Measurements from ENCODE around the gene RPTN.

Gene RPTN

GRCh38 chr1:152166966-152167365 lies 7.9 kb upstream of the RPTN start:
- no peaks in the 10 kb centered on the region for H3K36me3 ChIP-seq (ENCODE audit: control insufficient read depth in 2 of 2, insufficient read depth in 2 of 2, low read length in 2 of 2)
- no peak overlapping the region for H3K27ac ChIP-seq (ENCODE audit: low read depth in 2 of 2, low read length in 2 of 2)
- no peaks in the 10 kb centered on the region for H3K27me3 ChIP-seq (ENCODE audit: control insufficient read depth in 2 of 2, insufficient read depth in 2 of 2, low read length in 2 of 2)
- no peak overlapping the region for H3K4me3 ChIP-seq (ENCODE audit: low read length in 2 of 2)
- H3K4me1 ChIP-seq (ENCODE audit: control insufficient read depth in 2 of 2, insufficient read depth in 2 of 2, low read length in 2 of 2) = no peaks in the 10 kb centered on the region
- H3K9me3 ChIP-seq (ENCODE audit: control insufficient read depth in 2 of 2, low read length in 2 of 2) = no peaks in the 10 kb centered on the region
- no peak overlapping the region for H3K9ac ChIP-seq (ENCODE audit: low read depth in 1 of 2, low read length in 2 of 2)

GRCh38 chr1:152165286-152166077 lies 6.5 kb upstream of the RPTN start:
- no peak overlapping the region for H3K27ac ChIP-seq (ENCODE audit: low read depth in 2 of 2, low read length in 2 of 2)
- H3K27me3 ChIP-seq (ENCODE audit: control insufficient read depth in 2 of 2, insufficient read depth in 2 of 2, low read length in 2 of 2) = no peaks in the 10 kb centered on the region
- no peaks in the 10 kb centered on the region for H3K36me3 ChIP-seq (ENCODE audit: control insufficient read depth in 2 of 2, insufficient read depth in 2 of 2, low read length in 2 of 2)
- no peaks in the 10 kb centered on the region for H3K4me1 ChIP-seq (ENCODE audit: control insufficient read depth in 2 of 2, insufficient read depth in 2 of 2, low read length in 2 of 2)
- H3K9me3 ChIP-seq (ENCODE audit: control insufficient read depth in 2 of 2, low read length in 2 of 2) = no peaks in the 10 kb centered on the region
- no peak overlapping the region for H3K4me3 ChIP-seq (ENCODE audit: low read length in 2 of 2)
- no peak overlapping the region for H3K9ac ChIP-seq (ENCODE audit: low read depth in 1 of 2, low read length in 2 of 2)

DNA sequence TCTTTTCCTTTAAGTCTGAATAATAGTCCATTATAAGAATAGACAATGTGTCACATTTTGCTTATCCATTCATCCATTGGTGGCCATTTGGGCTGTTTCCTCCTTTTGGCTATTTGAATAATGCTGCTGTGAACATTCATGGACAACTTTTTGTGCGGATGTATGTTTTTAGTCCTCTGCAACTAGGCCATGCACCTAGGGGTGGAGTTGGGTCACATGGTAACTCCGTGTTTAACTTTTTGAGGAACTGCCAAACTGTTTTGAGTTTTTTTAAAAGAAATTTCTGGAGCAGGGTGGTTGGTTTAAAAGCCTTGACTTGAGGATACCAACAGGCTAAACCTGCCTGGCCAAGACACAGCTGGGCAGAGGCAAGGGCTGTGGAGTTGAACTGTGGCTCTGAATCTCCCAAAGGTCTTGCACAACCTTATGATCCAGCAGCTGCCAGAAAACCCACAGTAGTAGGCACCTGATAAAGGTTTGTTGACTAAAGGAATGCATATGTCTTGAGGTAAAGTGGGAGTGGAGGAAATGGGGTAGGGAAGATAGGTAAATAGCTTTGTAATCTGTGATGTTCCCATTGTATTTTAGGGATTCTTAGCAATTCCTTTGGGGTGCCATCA lies 5.6 kb upstream of the RPTN start:
- no peak overlapping the region for H3K9ac ChIP-seq (ENCODE audit: low read depth in 1 of 2, low read length in 2 of 2)
- H3K27ac ChIP-seq (ENCODE audit: low read depth in 2 of 2, low read length in 2 of 2) = no peak overlapping the region
- no peak overlapping the region for H3K4me3 ChIP-seq (ENCODE audit: low read length in 2 of 2)
- H3K27me3 ChIP-seq (ENCODE audit: control insufficient read depth in 2 of 2, insufficient read depth in 2 of 2, low read length in 2 of 2) = no peaks in the 10 kb centered on the region
- H3K4me1 ChIP-seq (ENCODE audit: control insufficient read depth in 2 of 2, insufficient read depth in 2 of 2, low read length in 2 of 2) = no peaks in the 10 kb centered on the region
- no peaks in the 10 kb centered on the region for H3K9me3 ChIP-seq (ENCODE audit: control insufficient read depth in 2 of 2, low read length in 2 of 2)
- no peaks in the 10 kb centered on the region for H3K36me3 ChIP-seq (ENCODE audit: control insufficient read depth in 2 of 2, insufficient read depth in 2 of 2, low read length in 2 of 2)

- H3K27me3 ChIP-seq (ENCODE audit: control insufficient read depth in 2 of 2, insufficient read depth in 2 of 2, low read length in 2 of 2) = no peaks in the 10 kb centered on the region
- no peak overlapping the region for H3K27ac ChIP-seq (ENCODE audit: low read depth in 2 of 2, low read length in 2 of 2)
- H3K9me3 ChIP-seq (ENCODE audit: control insufficient read depth in 2 of 2, low read length in 2 of 2) = no peaks in the 10 kb centered on the region
- no peaks in the 10 kb centered on the region for H3K36me3 ChIP-seq (ENCODE audit: control insufficient read depth in 2 of 2, insufficient read depth in 2 of 2, low read length in 2 of 2)
- no peak overlapping the region for H3K9ac ChIP-seq (ENCODE audit: low read depth in 1 of 2, low read length in 2 of 2)
- no peak overlapping the region for H3K4me3 ChIP-seq (ENCODE audit: low read length in 2 of 2)
- no peaks in the 10 kb centered on the region for H3K4me1 ChIP-seq (ENCODE audit: control insufficient read depth in 2 of 2, insufficient read depth in 2 of 2, low read length in 2 of 2)
Measured at GRCh38 chr1:152162792-152163463, 3.9 kb upstream of the RPTN start.

DNA sequence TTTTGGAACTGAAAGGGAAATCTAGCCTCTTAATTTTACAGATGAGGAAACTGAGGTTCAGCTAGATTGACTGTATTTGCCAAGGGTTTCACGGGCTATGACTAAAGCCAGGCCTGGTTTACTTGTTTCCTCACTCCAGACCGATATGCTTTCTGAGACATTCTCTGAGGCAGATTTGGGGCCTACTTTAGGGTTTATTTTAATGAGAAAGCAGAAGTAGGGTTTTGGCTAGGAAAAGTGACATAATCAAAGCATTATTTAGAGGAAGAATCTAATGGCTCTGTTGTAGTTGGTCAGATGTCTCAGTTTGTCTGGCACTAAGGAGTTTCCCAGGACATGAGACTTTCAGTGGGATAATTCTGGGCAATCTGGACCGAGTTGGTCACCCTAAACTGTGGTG lies 1.5 kb upstream of the RPTN start:
- H3K36me3 ChIP-seq (ENCODE audit: control insufficient read depth in 2 of 2, insufficient read depth in 2 of 2, low read length in 2 of 2) = no peaks in the 10 kb centered on the region
- H3K27ac ChIP-seq (ENCODE audit: low read depth in 2 of 2, low read length in 2 of 2) = no peak overlapping the region
- no peaks in the 10 kb centered on the region for H3K9me3 ChIP-seq (ENCODE audit: control insufficient read depth in 2 of 2, low read length in 2 of 2)
- H3K9ac ChIP-seq (ENCODE audit: low read depth in 1 of 2, low read length in 2 of 2) = no peak overlapping the region
- H3K4me3 ChIP-seq (ENCODE audit: low read length in 2 of 2) = no peak overlapping the region
- no peaks in the 10 kb centered on the region for H3K4me1 ChIP-seq (ENCODE audit: control insufficient read depth in 2 of 2, insufficient read depth in 2 of 2, low read length in 2 of 2)
- H3K27me3 ChIP-seq (ENCODE audit: control insufficient read depth in 2 of 2, insufficient read depth in 2 of 2, low read length in 2 of 2) = peaks cover 0 to 3% of the 10 kb centered on the region in 2 donors

GRCh38 chr1:152153996-152154395 lies 5.0 kb downstream of the RPTN start:
- Histone ChIP-seq H3K4me1 (ENCODE audit: control insufficient read depth in 2 of 2, insufficient read depth in 2 of 2, low read length in 2 of 2) (no peaks in the 10 kb centered on the region), H3K9ac (ENCODE audit: low read depth in 1 of 2, low read length in 2 of 2) (no peak overlapping the region), H3K9me3 (ENCODE audit: control insufficient read depth in 2 of 2, low read length in 2 of 2) (no peaks in the 10 kb centered on the region), H3K27me3 (ENCODE audit: control insufficient read depth in 2 of 2, insufficient read depth in 2 of 2, low read length in 2 of 2) (peaks cover 0 to 3% of the 10 kb centered on the region in 2 donors), H3K4me3 (ENCODE audit: low read length in 2 of 2) (no peak overlapping the region), H3K27ac (ENCODE audit: low read depth in 2 of 2, low read length in 2 of 2) (no peak overlapping the region), H3K36me3 (ENCODE audit: control insufficient read depth in 2 of 2, insufficient read depth in 2 of 2, low read length in 2 of 2) (no peaks in the 10 kb centered on the region)

GRCh38 chr1:152151646-152152045 lies 7.4 kb downstream of the RPTN start:
- Histone ChIP-seq H3K4me1 (ENCODE audit: control insufficient read depth in 2 of 2, insufficient read depth in 2 of 2, low read length in 2 of 2) (no peaks in the 10 kb centered on the region), H3K9ac (ENCODE audit: low read depth in 1 of 2, low read length in 2 of 2) (no peak overlapping the region), H3K27ac (ENCODE audit: low read depth in 2 of 2, low read length in 2 of 2) (no peak overlapping the region), H3K27me3 (ENCODE audit: control insufficient read depth in 2 of 2, insufficient read depth in 2 of 2, low read length in 2 of 2) (peaks cover 0 to 3% of the 10 kb centered on the region in 2 donors), H3K36me3 (ENCODE audit: control insufficient read depth in 2 of 2, insufficient read depth in 2 of 2, low read length in 2 of 2) (no peaks in the 10 kb centered on the region), H3K9me3 (ENCODE audit: control insufficient read depth in 2 of 2, low read length in 2 of 2) (peaks cover 0 to 8% of the 10 kb centered on the region in 2 donors), H3K4me3 (ENCODE audit: low read length in 2 of 2) (no peak overlapping the region)

DNA sequence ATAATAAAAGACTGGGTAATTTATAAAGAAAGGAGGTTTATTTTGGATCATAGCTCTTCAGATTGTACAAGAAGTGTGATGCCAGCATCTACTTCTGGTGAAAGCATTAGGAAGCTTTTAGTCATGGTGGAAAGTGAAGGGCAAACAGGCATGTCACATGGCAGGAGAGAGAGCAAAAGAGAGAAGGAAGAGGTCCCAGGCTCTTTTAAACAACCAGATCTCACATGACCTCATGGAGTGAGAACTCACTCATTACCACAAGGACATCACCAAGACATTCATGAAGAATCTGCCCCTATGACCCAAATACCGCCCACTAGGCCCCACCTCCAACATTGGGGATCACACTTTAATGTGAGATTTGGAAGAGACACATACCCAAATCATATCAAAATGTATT lies 10.0 kb downstream of the RPTN start:
- Histone ChIP-seq H3K4me1 (ENCODE audit: control insufficient read depth in 2 of 2, insufficient read depth in 2 of 2, low read length in 2 of 2) (no peaks in the 10 kb centered on the region), H3K27me3 (ENCODE audit: control insufficient read depth in 2 of 2, insufficient read depth in 2 of 2, low read length in 2 of 2) (no peaks in the 10 kb centered on the region), H3K36me3 (ENCODE audit: control insufficient read depth in 2 of 2, insufficient read depth in 2 of 2, low read length in 2 of 2) (no peaks in the 10 kb centered on the region), H3K9me3 (ENCODE audit: control insufficient read depth in 2 of 2, low read length in 2 of 2) (peaks cover 0 to 8% of the 10 kb centered on the region in 2 donors), H3K4me3 (ENCODE audit: low read length in 2 of 2) (no peak overlapping the region), H3K27ac (ENCODE audit: low read depth in 2 of 2, low read length in 2 of 2) (no peak overlapping the region), H3K9ac (ENCODE audit: low read depth in 1 of 2, low read length in 2 of 2) (no peak overlapping the region)

GRCh38 chr1:152148051-152148450 lies 11.0 kb downstream of the RPTN start:
- Histone ChIP-seq H3K4me3 (ENCODE audit: low read length in 2 of 2) (no peak overlapping the region), H3K36me3 (ENCODE audit: control insufficient read depth in 2 of 2, insufficient read depth in 2 of 2, low read length in 2 of 2) (no peaks in the 10 kb centered on the region), H3K9ac (ENCODE audit: low read depth in 1 of 2, low read length in 2 of 2) (no peak overlapping the region), H3K9me3 (ENCODE audit: control insufficient read depth in 2 of 2, low read length in 2 of 2) (peaks cover 0 to 8% of the 10 kb centered on the region in 2 donors), H3K27me3 (ENCODE audit: control insufficient read depth in 2 of 2, insufficient read depth in 2 of 2, low read length in 2 of 2) (no peaks in the 10 kb centered on the region), H3K27ac (ENCODE audit: low read depth in 2 of 2, low read length in 2 of 2) (no peak overlapping the region), H3K4me1 (ENCODE audit: control insufficient read depth in 2 of 2, insufficient read depth in 2 of 2, low read length in 2 of 2) (no peaks in the 10 kb centered on the region)

- Histone ChIP-seq H3K9ac (ENCODE audit: low read depth in 1 of 2, low read length in 2 of 2) (no peak overlapping the region), H3K27me3 (ENCODE audit: control insufficient read depth in 2 of 2, insufficient read depth in 2 of 2, low read length in 2 of 2) (peaks cover 0 to 5% of the 10 kb centered on the region in 2 donors), H3K4me1 (ENCODE audit: control insufficient read depth in 2 of 2, insufficient read depth in 2 of 2, low read length in 2 of 2) (no peaks in the 10 kb centered on the region), H3K36me3 (ENCODE audit: control insufficient read depth in 2 of 2, insufficient read depth in 2 of 2, low read length in 2 of 2) (no peaks in the 10 kb centered on the region), H3K4me3 (ENCODE audit: low read length in 2 of 2) (no peak overlapping the region), H3K27ac (ENCODE audit: low read depth in 2 of 2, low read length in 2 of 2) (no peak overlapping the region), H3K9me3 (ENCODE audit: control insufficient read depth in 2 of 2, low read length in 2 of 2) (peaks cover 0 to 8% of the 10 kb centered on the region in 2 donors)
Measured at GRCh38 chr1:152145769-152146168, 13.3 kb downstream of the RPTN start.

Data from mucosa of rectum (tissue), 2 donors.